Esophagus (tissue), 2 donors: ENCODE data around the gene MCRIP1. TPM values are rescaled to one million over a fixed set of nuclear protein-coding genes. Genes with fewer than 3 reads are reported as not detected.

Experiments used
- H3K27ac ChIP-seq, 2 donors: one replicate each; pipeline ENCODE4 v1.5.1; 2013; ENCODE audit warnings: low read depth in 2 of 2, mild to moderate bottlenecking in 2 of 2, inconsistent platforms in 1 of 2, low read length in 1 of 2, moderate library complexity in 1 of 2
- H3K27me3 ChIP-seq, 2 donors: one replicate each; pipeline ENCODE4 v1.6.1; 2013; ENCODE audit warnings: low read length in 2 of 2, control low read depth in 1 of 2, mild to moderate bottlenecking in 1 of 2; ENCODE audit not compliant: insufficient read depth in 2 of 2, control insufficient read depth in 1 of 2
- H3K36me3 ChIP-seq, 2 donors: one replicate each; pipeline ENCODE4 v1.6.1; 2013; ENCODE audit warnings: low read length in 1 of 2; ENCODE audit not compliant: control insufficient read depth in 2 of 2, insufficient read depth in 2 of 2
- H3K4me1 ChIP-seq, 2 donors: one replicate each; pipeline ENCODE4 v1.6.1; 2013; ENCODE audit warnings: low read length in 1 of 2; ENCODE audit not compliant: control insufficient read depth in 2 of 2, insufficient read depth in 2 of 2
- H3K4me3 ChIP-seq, 2 donors: one replicate each; pipeline ENCODE4 v1.5.1; 2013; ENCODE audit warnings: low read length in 2 of 2, mild to moderate bottlenecking in 2 of 2, low read depth in 1 of 2, moderate library complexity in 1 of 2
- H3K9me3 ChIP-seq, 2 donors: one replicate each; pipeline ENCODE4 v1.6.1; 2013; ENCODE audit warnings: mild to moderate bottlenecking in 2 of 2, low read depth in 1 of 2, low read length in 1 of 2, moderate library complexity in 1 of 2; ENCODE audit not compliant: control insufficient read depth in 2 of 2, insufficient read depth in 1 of 2
- WGBS, 2 donors: extraction: QIAGEN DNeasy Blood & Tissue Kit; methylation state at CpG; one replicate each; pipeline ENCODE4 v1.1.7; 2013; 5-methylcytosine and 5-hydroxymethylcytosine counted together
- polyA plus RNA-seq, 2 donors: library from polyadenylated mRNA; stranded (reverse); fragments of 200-250 nt; gene quantifications; one replicate each; pipeline ENCODE4 v1.2.3, GENCODE V29; 2013
- donor health status: healthy with polysubstance abuse.
- donor health status: Bipolar disorder and iron deficiency.

Gene MCRIP1
- polyA plus RNA-seq, 2 donors = 24.7 to 32.3 TPM

DNA sequence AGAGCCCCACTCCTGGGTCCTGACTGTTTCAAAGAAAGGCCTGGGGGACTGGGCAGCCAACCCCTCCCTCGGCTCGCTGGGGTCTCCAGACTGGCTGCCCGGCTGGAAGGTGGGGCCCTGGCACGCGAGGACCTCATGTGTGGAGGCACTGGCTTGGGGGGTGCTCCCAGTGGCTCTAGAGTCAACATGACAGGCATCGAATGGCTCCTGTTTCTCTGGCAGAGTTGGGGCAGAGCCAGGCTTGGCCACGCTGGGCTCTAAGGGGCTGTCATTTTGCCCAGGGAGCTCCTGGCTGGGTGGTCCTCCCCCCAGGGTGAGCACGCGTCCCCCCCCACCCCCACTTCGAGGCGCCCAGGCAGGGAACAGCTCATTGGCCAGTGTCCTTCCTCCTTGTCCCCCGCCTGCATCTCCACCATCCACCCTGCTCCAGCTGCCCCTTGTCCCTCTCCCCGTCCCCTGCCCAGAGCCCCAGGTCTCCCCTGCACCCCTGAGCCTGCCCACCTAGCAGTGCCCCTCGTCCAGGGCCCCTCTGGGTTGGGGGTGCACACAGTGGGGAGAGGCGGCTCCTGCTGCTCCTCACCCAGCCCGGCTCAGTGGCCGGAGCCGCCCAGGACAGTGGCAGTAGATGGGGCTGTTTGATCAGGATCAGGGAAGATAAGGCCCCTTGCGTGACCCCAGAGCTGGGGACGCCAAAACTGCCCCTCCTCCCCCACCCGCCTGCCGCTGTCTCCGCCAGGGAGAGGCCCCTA, 26.5 kb downstream of the MCRIP1 start:
- H3K4me3 ChIP-seq = no peak overlapping the region
- no peak overlapping the region for H3K27ac ChIP-seq
- peaks cover 0 to 4% of the 10 kb centered on the region in 2 donors for H3K9me3 ChIP-seq
- 21 to 27% methylated on average over 22 to 23 of the region's 23 CpGs for WGBS, 2 donors
- peaks cover 0 to 43% of the 10 kb centered on the region in 2 donors for H3K27me3 ChIP-seq
- peaks cover 0 to 5% of the 10 kb centered on the region in 2 donors for H3K4me1 ChIP-seq
- H3K36me3 ChIP-seq = no peaks in the 10 kb centered on the region

DNA sequence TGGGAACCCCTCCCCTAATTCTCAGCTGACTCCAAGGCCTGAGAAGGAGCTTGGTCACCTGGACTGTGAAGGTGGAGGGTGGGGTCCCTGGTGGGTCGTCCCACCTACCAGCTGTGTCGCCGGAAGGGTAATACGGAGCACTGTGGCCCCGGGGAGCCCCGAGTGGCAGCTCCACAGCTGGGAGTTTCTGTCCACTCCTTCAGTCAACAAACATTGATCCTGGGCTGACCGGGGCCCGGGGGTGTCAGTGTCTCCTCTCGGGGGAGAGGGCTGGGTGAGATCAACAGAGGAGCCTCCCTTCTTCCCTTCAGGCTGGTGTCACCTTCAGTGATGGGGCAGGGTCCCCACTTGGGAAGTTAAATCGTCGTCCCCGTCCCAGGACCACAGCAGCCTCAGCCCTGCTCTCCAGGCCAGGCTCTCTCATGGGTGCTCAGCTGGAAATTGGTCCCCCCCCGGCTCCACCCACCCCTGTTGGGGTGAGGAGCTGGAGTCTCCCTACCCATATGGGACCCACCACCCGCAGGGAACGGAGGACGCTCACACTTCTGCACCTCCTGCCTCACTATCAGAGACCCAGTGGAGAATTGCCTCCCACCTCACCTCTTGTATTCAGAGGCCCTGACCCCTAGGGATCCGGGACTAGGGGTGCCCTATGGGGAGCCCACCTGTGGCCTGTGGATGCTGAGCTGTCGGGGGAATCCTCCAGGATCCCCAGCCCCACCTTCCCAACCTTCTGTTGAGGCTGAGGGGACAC, 27.2 kb downstream of the MCRIP1 start:
- Histone ChIP-seq H3K4me3 (no peak overlapping the region), H3K27me3 (peaks cover 0 to 48% of the 10 kb centered on the region in 2 donors), H3K36me3 (no peaks in the 10 kb centered on the region), H3K9me3 (peaks cover 0 to 4% of the 10 kb centered on the region in 2 donors), H3K4me1 (peaks cover 0 to 8% of the 10 kb centered on the region in 2 donors), H3K27ac (no peak overlapping the region)
- WGBS, 2 donors = 45 to 52% methylated on average over 18 of the region's 18 CpGs

DNA sequence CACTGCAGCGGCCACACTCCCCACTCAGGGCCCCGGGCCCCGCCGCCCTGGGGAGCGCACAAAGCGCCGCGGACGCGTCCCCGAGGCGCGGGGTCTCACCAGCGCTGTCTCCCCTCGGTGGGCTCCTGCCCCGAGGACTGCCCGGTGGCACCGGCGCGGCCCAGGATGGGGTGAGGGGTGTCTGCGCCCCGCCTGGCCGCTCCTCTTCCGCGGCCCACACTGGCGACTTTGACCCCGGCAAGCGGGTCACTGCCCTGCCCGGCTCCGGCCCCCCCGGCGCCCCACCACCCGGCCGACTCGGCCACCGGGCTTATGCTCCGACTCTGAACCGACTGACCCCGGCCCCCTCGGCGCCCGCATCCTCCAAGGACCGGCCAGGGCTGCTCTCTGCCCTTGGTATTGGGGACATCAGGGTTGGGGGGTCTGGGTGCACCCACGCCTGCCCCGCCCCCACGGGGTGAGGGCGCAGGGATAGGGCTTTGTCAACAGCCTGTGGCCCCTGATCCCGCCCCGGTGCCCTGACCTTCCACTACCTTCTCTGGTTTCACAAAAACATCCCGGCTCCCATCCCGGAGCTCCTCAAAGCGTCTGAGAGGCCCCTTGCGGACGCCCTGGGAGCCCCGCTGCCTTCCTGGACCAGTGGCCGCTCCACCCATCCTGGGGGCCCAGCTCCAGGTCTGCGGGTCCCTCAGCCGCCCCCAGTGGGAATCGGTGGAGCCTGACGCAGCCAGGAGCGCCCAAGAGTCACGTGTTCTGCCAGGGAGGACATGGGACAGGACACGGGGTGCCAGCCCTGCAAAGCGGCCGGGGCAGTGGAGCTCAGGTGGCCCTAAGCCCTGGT, 28.3 kb downstream of the MCRIP1 start:
- peaks cover 0 to 8% of the 10 kb centered on the region in 2 donors for H3K4me1 ChIP-seq
- 4 to 5% methylated on average over 43 to 65 of the region's 65 CpGs for WGBS, 2 donors
- H3K36me3 ChIP-seq = no peaks in the 10 kb centered on the region
- H3K27me3 ChIP-seq = peaks cover 0 to 45% of the 10 kb centered on the region in 2 donors
- H3K27ac ChIP-seq = no peak overlapping the region
- H3K4me3 ChIP-seq = no peak overlapping the region
- H3K9me3 ChIP-seq = peaks cover 0 to 4% of the 10 kb centered on the region in 2 donors

DNA sequence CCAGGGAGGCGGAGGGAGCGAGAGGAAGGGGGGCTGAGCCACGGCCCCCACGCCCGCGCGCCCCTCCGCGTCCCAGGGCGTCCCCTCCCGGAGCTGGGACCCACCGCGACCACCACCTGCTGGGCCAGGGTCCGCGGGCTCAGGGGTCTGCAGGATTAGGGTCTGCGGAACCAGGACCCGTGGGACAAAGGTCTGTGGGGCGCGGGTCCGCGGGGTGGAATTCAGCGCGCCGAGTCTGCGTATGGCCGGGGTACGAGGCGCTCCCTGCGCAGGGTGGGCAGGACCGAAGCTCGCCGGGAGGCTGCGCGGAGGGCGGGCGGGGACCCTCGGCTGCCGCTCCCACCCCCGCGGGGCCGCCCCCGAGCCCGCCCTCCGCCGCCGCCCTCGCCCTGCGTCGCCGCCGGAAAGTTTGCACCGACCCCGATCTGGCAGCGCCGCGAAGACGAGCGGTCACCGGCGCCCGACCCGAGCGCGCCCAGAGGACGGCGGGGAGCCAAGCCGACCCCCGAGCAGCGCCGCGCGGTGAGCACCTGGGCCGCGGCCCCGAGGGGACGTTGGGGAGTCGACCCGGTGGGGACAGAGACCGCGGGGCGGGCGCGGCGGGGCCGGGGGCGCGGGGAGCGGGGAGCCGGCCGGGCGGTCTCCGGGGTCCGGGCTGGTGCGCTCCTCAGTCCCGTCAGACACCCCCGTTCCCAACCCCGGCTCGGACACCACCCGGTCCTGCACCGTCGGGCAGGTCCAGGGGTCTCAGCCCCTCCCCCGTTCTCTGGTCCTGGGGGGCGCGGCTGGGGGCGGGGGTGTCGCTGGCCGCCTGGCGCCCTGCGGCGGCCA, 29.1 kb downstream of the MCRIP1 start, which contains the start of gene GCGR:
GCGR (plus strand) TSS at position 423 of the 831 bp plus-strand sequence. CDS start 4,869 bp downstream, outside the sequence.
- peaks cover 0 to 8% of the 10 kb centered on the region in 2 donors for H3K4me1 ChIP-seq
- peak within 1 kb of the TSS in 1 of 2 donors; percentile 13 for H3K4me3 ChIP-seq
- H3K9me3 ChIP-seq = no peaks in the 10 kb centered on the region
- WGBS, 2 donors = 1% methylated on average over 44 to 110 of the region's 110 CpGs
- no peak within 1 kb of the TSS for H3K27ac ChIP-seq
- no peaks in the 10 kb centered on the region for H3K36me3 ChIP-seq
- H3K27me3 ChIP-seq = peaks cover 0 to 45% of the 10 kb centered on the region in 2 donors

DNA sequence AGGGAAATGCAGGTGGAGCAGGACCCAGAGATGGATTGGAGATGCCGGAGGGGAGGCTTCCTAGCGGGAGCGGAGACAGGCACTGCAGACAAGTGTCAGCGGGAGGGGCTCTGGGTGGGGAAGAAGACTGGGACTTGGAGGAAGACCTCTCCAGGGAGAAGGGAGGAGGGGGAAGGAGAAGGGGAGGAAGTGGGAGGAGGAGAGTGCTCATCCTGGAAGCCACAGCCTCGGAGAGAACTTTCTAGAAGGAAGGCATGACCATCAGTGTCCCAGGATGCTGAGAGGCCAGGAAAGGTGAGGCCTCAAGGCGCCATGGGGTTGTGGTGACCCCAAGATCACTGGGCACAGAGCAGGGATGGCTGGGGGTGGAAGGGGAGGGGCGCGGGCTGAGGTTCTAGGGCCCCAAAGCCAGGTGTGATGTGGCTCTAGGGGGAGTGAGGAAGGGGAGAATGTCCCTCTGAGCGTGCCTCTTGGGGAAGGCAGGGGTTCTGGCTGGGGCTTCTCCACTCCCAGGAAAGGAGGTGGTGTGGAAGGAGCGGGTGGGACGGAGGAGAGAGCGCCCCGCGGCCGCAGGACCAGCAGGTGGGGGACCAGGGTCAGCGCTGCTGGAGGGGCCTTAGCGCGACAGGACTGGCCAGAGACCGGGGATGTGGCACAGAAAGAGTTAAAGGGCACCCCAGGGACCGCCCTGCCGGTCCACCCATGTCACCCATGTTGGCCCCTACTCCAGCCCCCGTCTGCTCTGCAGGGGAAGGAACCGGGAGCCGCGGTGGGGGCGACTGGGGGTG, 30.0 kb downstream of the MCRIP1 start:
- H3K9me3 ChIP-seq = no peaks in the 10 kb centered on the region
- H3K36me3 ChIP-seq = no peaks in the 10 kb centered on the region
- H3K4me3 ChIP-seq = no peak overlapping the region
- no peak overlapping the region for H3K27ac ChIP-seq
- 34 to 37% methylated on average over 24 to 26 of the region's 26 CpGs for WGBS, 2 donors
- H3K27me3 ChIP-seq = peaks cover 0 to 45% of the 10 kb centered on the region in 2 donors
- peaks cover 0 to 8% of the 10 kb centered on the region in 2 donors for H3K4me1 ChIP-seq

DNA sequence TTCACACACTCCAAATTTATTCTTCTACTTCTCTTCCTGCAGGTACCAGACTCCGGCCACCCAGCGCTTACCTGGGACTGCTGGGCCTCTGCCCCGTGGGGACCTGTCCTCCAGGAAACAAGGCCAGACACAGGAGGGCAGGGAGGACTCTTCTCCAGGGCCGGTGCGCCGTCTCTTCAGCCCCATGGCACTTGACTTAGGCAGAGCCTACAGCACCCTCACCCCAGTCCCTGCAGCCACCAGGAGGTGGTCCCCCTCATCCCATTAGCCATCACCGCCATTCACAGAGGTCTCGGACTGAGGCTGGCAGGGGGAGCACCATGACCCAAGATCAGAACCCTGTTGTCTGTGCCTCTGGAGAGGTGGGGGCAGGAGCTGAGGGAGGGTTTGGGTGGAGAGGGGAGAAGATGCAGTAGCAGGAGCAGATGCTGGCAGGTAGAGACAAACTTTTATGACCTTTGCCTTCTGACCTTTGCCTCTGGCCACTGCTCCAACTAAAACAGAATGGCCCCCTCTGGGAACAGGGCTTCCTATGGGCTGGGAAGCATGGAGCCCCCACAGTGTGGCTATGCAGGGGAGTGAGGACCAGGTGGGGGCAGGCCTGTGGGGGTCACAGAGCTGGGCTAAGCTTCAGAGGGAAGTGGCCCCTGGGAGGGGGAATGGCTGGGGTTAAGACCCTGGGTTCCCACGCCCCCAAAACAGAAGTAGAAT, 30.9 kb downstream of the MCRIP1 start:
- H3K9me3 ChIP-seq = no peaks in the 10 kb centered on the region
- no peak overlapping the region for H3K27ac ChIP-seq
- 80 to 85% methylated on average over 9 of the region's 9 CpGs for WGBS, 2 donors
- H3K4me3 ChIP-seq = no peak overlapping the region
- H3K27me3 ChIP-seq = peaks cover 0 to 45% of the 10 kb centered on the region in 2 donors
- H3K4me1 ChIP-seq = peaks cover 0 to 8% of the 10 kb centered on the region in 2 donors
- no peaks in the 10 kb centered on the region for H3K36me3 ChIP-seq

DNA sequence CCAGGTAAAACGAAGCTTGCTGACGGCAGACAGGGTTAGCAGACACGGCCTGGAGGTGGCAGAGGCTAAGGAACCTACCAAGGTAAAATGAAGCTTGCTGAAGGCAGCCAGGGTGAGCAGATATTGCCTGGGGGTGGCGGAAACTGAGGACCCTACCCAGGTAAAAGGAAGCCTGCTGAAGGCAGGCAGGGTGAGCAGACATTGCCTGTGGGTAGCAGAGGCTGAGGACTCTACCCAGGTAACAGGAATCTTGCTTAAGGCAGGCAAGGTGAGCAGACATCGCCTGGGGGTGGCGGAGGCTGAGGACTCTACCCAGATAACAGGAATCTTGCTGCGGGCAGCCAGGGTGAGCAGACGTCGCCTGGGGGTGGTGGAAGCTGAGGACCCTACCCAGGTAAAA, 31.8 kb downstream of the MCRIP1 start:
- Histone ChIP-seq H3K9me3 (no peaks in the 10 kb centered on the region), H3K27ac (no peak overlapping the region), H3K4me1 (peaks cover 0 to 8% of the 10 kb centered on the region in 2 donors), H3K36me3 (no peaks in the 10 kb centered on the region), H3K27me3 (peaks cover 0 to 40% of the 10 kb centered on the region in 2 donors), H3K4me3 (no peak overlapping the region)
- 91 to 92% methylated on average over 9 of the region's 9 CpGs for WGBS, 2 donors

DNA sequence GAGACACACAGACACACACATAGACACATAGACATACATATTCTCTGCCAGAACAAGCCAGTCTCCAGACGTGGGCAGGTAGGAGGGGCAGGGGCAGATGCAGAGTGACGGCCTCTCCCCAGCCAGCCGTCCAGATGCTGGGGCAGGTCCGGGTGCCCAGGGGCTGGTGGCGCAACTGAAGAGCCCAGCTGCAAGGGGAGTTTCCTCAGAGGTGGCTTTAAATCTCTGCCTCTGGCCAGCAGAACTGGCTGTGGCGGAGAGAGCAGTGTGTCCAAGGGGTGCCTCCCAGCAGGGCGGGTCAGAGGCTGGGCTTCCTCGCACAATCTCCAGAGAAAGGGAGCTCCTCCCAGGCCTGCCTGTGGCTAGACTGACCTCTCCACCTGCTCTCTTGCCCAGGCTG, 38.6 kb downstream of the MCRIP1 start:
- 25 to 26% methylated on average over 8 of the region's 8 CpGs for WGBS, 2 donors
- Histone ChIP-seq H3K4me1 (no peaks in the 10 kb centered on the region), H3K4me3 (no peak overlapping the region), H3K27ac (peak overlapping the region in 1 of 2 donors; percentile 52), H3K9me3 (peaks cover 0 to 3% of the 10 kb centered on the region in 2 donors), H3K36me3 (no peaks in the 10 kb centered on the region), H3K27me3 (no peaks in the 10 kb centered on the region)
